ENCODE results near the gene RAET1E.
"Not testable (repeated sequence)": the region's sequence is repeated elsewhere in the genome, so short reads cannot be mapped to it uniquely, and the experiment has no call there.

Gene RAET1E

GRCh38 chr6:149912680-149913079 lies 14.8 kb upstream of the RAET1E start:
- not testable (repeated sequence) for H2AK5ac ChIP-seq (ENCODE audit: low read length); H3K4me3 ChIP-seq (ENCODE audit: low read depth, low read length); H3K18ac ChIP-seq (ENCODE audit: low read length); H2BK12ac ChIP-seq (ENCODE audit: low read length); H3K4ac ChIP-seq (ENCODE audit: low read depth, low read length); H3K36me3 ChIP-seq (ENCODE audit: control insufficient read depth in 1 of 2, insufficient read depth in 2 of 2, low read length in 2 of 2); H3K14ac ChIP-seq (ENCODE audit: low read length); H3K27ac ChIP-seq (ENCODE audit: low read depth, low read length); H4K91ac ChIP-seq (ENCODE audit: low read depth, low read length); H3K79me1 ChIP-seq (ENCODE audit: low read length); H3K4me1 ChIP-seq (ENCODE audit: control insufficient read depth in 1 of 2, insufficient read depth in 2 of 2, low read length in 2 of 2); H2BK5ac ChIP-seq (ENCODE audit: low read depth, low read length, poor library complexity); H4K12ac ChIP-seq (ENCODE audit: low read depth, low read length); H3K79me2 ChIP-seq (ENCODE audit: control insufficient read depth, insufficient read depth, low read length, poor library complexity); H4K8ac ChIP-seq (ENCODE audit: low read depth, low read length); H2AFZ ChIP-seq (ENCODE audit: insufficient read depth, low read length, poor library complexity); H3K23ac ChIP-seq (ENCODE audit: low read length); H3K9ac ChIP-seq (ENCODE audit: low read length); H3K27me3 ChIP-seq (ENCODE audit: insufficient read depth, low read length); DNase-seq; H3K4me2 ChIP-seq (ENCODE audit: low read length); H2BK120ac ChIP-seq (ENCODE audit: insufficient read depth, low read length, poor library complexity)
- no CpG with 5 or more reads among the region's 3 CpGs for WGBS (ENCODE audit: extremely low coverage, insufficient coverage, insufficient read length)
- peaks cover 12% of the 10 kb centered on the region for H3K9me3 ChIP-seq (ENCODE audit: insufficient read depth, low read depth, low read length)

- H3K4me3 ChIP-seq (ENCODE audit: low read depth, low read length), result no peak overlapping the region
- DNase-seq, result no peak
- H3K9ac ChIP-seq (ENCODE audit: low read length), result no peak overlapping the region
- no peaks in the 10 kb centered on the region for H3K79me2 ChIP-seq (ENCODE audit: control insufficient read depth, insufficient read depth, low read length, poor library complexity)
- H3K4ac ChIP-seq (ENCODE audit: low read depth, low read length), result no peak overlapping the region
- H4K91ac ChIP-seq (ENCODE audit: low read depth, low read length), result no peak overlapping the region
- no peaks in the 10 kb centered on the region for H3K79me1 ChIP-seq (ENCODE audit: low read length)
- H4K8ac ChIP-seq (ENCODE audit: low read depth, low read length), result no peak overlapping the region
- no peak overlapping the region for H3K23ac ChIP-seq (ENCODE audit: low read length)
- no peak overlapping the region for H2BK120ac ChIP-seq (ENCODE audit: insufficient read depth, low read length, poor library complexity)
- no peak overlapping the region for H3K18ac ChIP-seq (ENCODE audit: low read length)
- no peaks in the 10 kb centered on the region for H3K27me3 ChIP-seq (ENCODE audit: insufficient read depth, low read length)
- no peak overlapping the region for H2BK5ac ChIP-seq (ENCODE audit: low read depth, low read length, poor library complexity)
- H2AFZ ChIP-seq (ENCODE audit: insufficient read depth, low read length, poor library complexity), result no peak overlapping the region
- H3K4me2 ChIP-seq (ENCODE audit: low read length), result no peak overlapping the region
- no peak overlapping the region for H3K14ac ChIP-seq (ENCODE audit: low read length)
- H2AK5ac ChIP-seq (ENCODE audit: low read length), result no peak overlapping the region
- H2BK12ac ChIP-seq (ENCODE audit: low read length), result no peak overlapping the region
- H4K12ac ChIP-seq (ENCODE audit: low read depth, low read length), result no peak overlapping the region
- WGBS (ENCODE audit: extremely low coverage, insufficient coverage, insufficient read length), result no CpG with 5 or more reads among the region's 23 CpGs
- H3K9me3 ChIP-seq (ENCODE audit: insufficient read depth, low read depth, low read length), result peaks cover 20% of the 10 kb centered on the region
- H3K4me1 ChIP-seq (ENCODE audit: control insufficient read depth in 1 of 2, insufficient read depth in 2 of 2, low read length in 2 of 2), result no peaks in the 10 kb centered on the region
- H3K27ac ChIP-seq (ENCODE audit: low read depth, low read length), result no peak overlapping the region
- no peaks in the 10 kb centered on the region for H3K36me3 ChIP-seq (ENCODE audit: control insufficient read depth in 1 of 2, insufficient read depth in 2 of 2, low read length in 2 of 2)
These were observed 12.8 kb upstream of the RAET1E start for GRCh38 chr6:149910721-149911151.

- H4K91ac ChIP-seq (ENCODE audit: low read depth, low read length), result no peak overlapping the region
- no peak overlapping the region for H3K4me2 ChIP-seq (ENCODE audit: low read length)
- H3K27me3 ChIP-seq (ENCODE audit: insufficient read depth, low read length), result no peaks in the 10 kb centered on the region
- H3K18ac ChIP-seq (ENCODE audit: low read length), result no peak overlapping the region
- no peak overlapping the region for H4K8ac ChIP-seq (ENCODE audit: low read depth, low read length)
- H2AK5ac ChIP-seq (ENCODE audit: low read length), result no peak overlapping the region
- H3K79me1 ChIP-seq (ENCODE audit: low read length), result no peaks in the 10 kb centered on the region
- no peak overlapping the region for H3K14ac ChIP-seq (ENCODE audit: low read length)
- WGBS (ENCODE audit: extremely low coverage, insufficient coverage, insufficient read length), result no CpG with 5 or more reads among the region's 9 CpGs
- no peaks in the 10 kb centered on the region for H3K4me1 ChIP-seq (ENCODE audit: control insufficient read depth in 1 of 2, insufficient read depth in 2 of 2, low read length in 2 of 2)
- no peak overlapping the region for H2BK12ac ChIP-seq (ENCODE audit: low read length)
- H3K4ac ChIP-seq (ENCODE audit: low read depth, low read length), result no peak overlapping the region
- H3K4me3 ChIP-seq (ENCODE audit: low read depth, low read length), result no peak overlapping the region
- no peak overlapping the region for H3K9ac ChIP-seq (ENCODE audit: low read length)
- no peak overlapping the region for H3K23ac ChIP-seq (ENCODE audit: low read length)
- H3K9me3 ChIP-seq (ENCODE audit: insufficient read depth, low read depth, low read length), result peaks cover 22% of the 10 kb centered on the region
- no peak overlapping the region for H2AFZ ChIP-seq (ENCODE audit: insufficient read depth, low read length, poor library complexity)
- H3K27ac ChIP-seq (ENCODE audit: low read depth, low read length), result no peak overlapping the region
- no peak overlapping the region for H2BK120ac ChIP-seq (ENCODE audit: insufficient read depth, low read length, poor library complexity)
- H3K36me3 ChIP-seq (ENCODE audit: control insufficient read depth in 1 of 2, insufficient read depth in 2 of 2, low read length in 2 of 2), result no peaks in the 10 kb centered on the region
- no peak overlapping the region for H4K12ac ChIP-seq (ENCODE audit: low read depth, low read length)
- H2BK5ac ChIP-seq (ENCODE audit: low read depth, low read length, poor library complexity), result no peak overlapping the region
- no peaks in the 10 kb centered on the region for H3K79me2 ChIP-seq (ENCODE audit: control insufficient read depth, insufficient read depth, low read length, poor library complexity)
- no peak for DNase-seq
These were observed 12.0 kb upstream of the RAET1E start for GRCh38 chr6:149909701-149910470.

- H3K79me2 ChIP-seq (ENCODE audit: control insufficient read depth, insufficient read depth, low read length, poor library complexity); H3K9ac ChIP-seq (ENCODE audit: low read length); H4K8ac ChIP-seq (ENCODE audit: low read depth, low read length); H2BK5ac ChIP-seq (ENCODE audit: low read depth, low read length, poor library complexity); H3K4me3 ChIP-seq (ENCODE audit: low read depth, low read length); H3K23ac ChIP-seq (ENCODE audit: low read length); H3K4me2 ChIP-seq (ENCODE audit: low read length); H3K14ac ChIP-seq (ENCODE audit: low read length); H3K4me1 ChIP-seq (ENCODE audit: control insufficient read depth in 1 of 2, insufficient read depth in 2 of 2, low read length in 2 of 2); H3K27ac ChIP-seq (ENCODE audit: low read depth, low read length); H2BK120ac ChIP-seq (ENCODE audit: insufficient read depth, low read length, poor library complexity); H3K27me3 ChIP-seq (ENCODE audit: insufficient read depth, low read length); H3K79me1 ChIP-seq (ENCODE audit: low read length); H2AFZ ChIP-seq (ENCODE audit: insufficient read depth, low read length, poor library complexity); H4K91ac ChIP-seq (ENCODE audit: low read depth, low read length); DNase-seq; H3K4ac ChIP-seq (ENCODE audit: low read depth, low read length); H2AK5ac ChIP-seq (ENCODE audit: low read length); H2BK12ac ChIP-seq (ENCODE audit: low read length); H4K12ac ChIP-seq (ENCODE audit: low read depth, low read length); H3K36me3 ChIP-seq (ENCODE audit: control insufficient read depth in 1 of 2, insufficient read depth in 2 of 2, low read length in 2 of 2); H3K18ac ChIP-seq (ENCODE audit: low read length): not testable (repeated sequence)
- peaks cover 22% of the 10 kb centered on the region for H3K9me3 ChIP-seq (ENCODE audit: insufficient read depth, low read depth, low read length)
- no CpG with 5 or more reads among the region's 4 CpGs for WGBS (ENCODE audit: extremely low coverage, insufficient coverage, insufficient read length)
These were observed 10.6 kb upstream of the RAET1E start for GRCh38 chr6:149908480-149908879.

Measured in trophoblast cell (in vitro differentiated cells and primary cell).